DMS153 (cell line): ENCODE measurements around the gene TBC1D8.

Experiments used
- DNase-seq: peaks from one replicate; lab custom pipeline; 2025; lab: John Stamatoyannopoulos, UW

TBC1D8 gene

DNA sequence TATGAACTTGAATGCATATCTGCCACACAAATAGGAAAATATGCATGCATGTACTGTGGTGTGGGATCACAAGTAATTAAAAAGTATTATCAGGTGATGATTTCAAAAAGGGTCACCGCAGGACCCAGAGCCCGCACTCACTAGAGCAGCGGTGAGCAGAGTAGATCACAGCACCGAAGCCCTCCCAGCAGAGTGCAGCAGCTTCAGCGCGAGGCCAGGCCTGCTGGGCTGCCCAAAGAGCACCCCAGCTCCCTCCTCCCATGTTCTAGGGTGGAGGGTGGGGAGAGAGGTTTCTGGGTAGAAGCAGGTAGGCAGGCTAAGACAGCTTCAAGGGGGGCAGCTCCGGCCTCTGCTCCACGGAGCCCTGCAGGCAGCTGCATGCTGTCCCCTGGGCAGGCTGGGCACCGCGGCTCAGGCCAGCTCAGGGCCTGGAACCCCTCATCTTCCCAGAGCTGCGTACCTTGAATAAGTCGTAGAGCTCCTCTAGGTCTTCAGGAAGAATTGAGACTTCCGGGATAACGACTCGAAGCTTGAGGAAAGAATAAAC lies 124.2 kb downstream of the TBC1D8 start:
- no peak for DNase-seq

- DNase-seq, result no peak
Observed at GRCh38 chr2:101026253-101026701, 124.9 kb downstream of the TBC1D8 start.

- DNase-seq, result no peak
Observed at GRCh38 chr2:101025561-101025960, 125.6 kb downstream of the TBC1D8 start.

- no peak for DNase-seq
Observed at GRCh38 chr2:101023327-101024107, 127.7 kb downstream of the TBC1D8 start.

- no peak for DNase-seq
Observed at GRCh38 chr2:101022221-101022620, 129.0 kb downstream of the TBC1D8 start.

DNA sequence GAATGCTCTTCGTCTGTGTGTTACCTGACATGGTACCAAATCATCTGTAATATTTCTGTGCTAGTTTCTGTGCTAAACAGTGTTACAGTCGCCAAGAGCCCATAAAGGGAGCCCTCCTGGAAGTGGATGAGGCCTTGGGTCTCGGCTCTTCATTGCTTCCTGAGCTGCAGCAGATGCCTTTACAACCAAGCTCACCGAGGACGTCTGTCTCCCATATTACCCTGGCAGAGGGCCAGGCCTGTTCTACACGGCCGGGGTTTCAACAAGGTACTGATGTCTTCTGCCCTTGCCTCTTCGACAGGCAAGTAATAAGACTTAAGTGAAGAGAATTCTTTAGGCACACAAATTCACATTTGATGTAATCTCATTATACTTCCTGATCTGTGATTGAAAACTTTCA lies 132.2 kb downstream of the TBC1D8 start:
- DNase-seq, result no peak

DNA sequence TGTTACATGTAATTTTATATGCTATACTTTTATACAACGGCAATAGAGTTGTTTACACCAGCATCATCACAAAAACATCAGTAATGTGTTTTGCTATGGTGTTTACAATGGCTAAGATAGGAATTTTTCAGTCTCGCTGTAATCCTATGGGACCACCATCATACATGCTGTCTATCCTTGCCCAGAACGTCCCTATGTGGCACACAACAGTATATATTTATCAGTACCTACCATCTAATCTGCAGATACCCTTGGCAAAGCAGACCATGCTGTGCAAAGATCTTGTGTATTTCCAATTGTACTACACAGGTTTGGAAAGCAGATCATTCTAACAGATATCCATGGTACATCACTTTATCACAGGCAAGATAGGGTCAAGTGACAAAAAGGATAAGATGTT lies 133.8 kb downstream of the TBC1D8 start:
- no peak for DNase-seq

DNA sequence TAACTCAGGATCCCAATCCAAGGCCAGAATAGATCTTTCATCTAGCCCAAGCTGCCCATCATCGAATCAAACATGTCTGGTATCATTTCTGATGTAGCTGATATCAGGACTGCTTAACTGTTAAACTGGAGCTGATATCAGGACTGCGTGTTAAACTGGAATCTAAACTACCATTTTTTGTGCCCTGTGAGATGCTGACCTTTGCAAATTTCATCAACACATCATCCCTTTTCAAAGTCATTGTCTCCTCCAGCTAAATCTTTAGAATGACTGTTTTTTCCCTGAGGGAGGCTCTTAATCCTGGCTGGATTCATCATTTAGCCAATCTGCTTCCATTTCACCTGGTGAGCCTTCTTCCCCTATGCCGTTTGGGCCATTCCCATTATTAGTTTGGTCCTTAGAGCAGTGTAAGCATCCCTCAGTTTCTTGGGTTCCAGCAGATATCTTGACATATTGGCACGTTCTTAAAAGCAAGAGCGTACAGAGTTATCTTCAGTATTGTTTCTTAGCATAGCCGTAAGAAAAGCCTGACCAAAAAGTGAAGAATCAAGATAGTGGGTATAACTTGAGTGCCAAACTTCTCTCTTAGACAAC lies 136.8 kb downstream of the TBC1D8 start:
- DNase-seq, result no peak

DNA sequence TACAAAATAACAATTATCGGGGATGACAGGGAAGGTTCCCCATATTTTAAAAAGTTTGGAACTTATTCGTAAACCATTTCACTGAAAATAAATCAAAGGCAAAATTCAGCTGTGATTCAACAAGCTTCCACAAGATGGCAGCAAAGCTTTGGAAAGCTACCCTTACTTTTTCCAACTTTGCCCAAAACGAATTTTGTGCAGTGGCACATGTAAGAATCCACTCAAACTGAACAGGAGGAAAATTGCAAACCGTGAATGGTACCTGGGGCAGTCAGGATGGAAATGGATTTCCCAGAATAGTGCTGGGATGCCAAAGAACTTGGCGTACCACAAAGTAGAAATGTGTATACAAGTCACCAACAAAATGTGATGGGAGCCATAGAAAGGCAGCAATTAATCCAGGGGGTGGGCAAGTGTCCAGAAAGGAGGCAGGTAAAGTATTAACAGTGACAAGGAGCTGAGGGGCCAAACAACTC lies 138.4 kb downstream of the TBC1D8 start:
- DNase-seq, result no peak

DNA sequence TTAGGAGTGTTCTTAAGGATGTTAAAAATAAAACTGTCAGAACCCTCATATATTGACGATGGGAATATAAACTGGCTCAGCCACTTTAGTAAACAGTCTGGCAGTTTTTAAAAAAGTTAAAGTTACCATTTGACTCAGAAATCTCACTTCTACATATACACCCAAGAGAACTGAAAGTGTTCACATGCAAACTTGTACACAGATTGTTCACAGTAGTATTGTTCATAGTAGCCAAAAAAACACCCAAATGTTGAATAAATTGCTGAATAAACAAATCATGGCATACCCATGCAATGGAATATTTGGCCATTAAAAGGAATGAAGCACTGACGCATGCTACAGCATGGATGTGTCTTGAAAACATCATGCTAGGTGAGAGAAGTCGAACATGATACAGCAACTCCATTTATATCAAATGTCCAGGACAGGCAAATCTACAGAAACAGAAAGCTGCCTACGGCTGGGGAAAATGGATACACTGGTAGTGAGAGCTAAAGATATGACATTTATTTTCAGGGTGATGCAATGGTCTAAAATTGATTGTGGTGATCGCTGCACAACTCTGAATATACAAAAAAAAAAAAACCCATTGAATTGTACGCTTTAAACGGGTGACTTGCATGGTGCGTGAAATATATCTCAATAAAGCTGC lies 139.0 kb downstream of the TBC1D8 start:
- DNase-seq, result no peak

DNA sequence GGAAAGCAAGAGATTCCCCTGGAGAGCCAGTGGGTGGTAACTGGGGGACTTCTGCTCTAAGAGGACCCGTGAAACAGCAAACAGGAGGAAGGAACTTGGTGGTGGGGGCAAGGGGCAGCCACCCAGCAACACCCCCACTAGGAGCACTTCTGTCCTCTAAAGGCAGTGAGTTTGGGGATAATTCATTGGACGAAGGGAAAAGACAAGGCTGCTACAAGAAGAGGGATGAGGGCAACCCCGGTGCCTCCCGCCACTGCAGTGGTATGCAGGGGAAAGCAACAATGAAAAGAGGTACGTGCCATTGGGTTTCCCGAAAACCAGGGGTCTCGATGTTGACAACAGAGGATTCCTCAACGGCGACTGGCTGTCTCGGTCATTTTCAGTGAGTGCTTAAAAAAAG lies 140.0 kb downstream of the TBC1D8 start:
- no peak for DNase-seq

GRCh38 chr2:101007415-101008345 lies 143.5 kb downstream of the TBC1D8 start:
- no peak for DNase-seq

DNA sequence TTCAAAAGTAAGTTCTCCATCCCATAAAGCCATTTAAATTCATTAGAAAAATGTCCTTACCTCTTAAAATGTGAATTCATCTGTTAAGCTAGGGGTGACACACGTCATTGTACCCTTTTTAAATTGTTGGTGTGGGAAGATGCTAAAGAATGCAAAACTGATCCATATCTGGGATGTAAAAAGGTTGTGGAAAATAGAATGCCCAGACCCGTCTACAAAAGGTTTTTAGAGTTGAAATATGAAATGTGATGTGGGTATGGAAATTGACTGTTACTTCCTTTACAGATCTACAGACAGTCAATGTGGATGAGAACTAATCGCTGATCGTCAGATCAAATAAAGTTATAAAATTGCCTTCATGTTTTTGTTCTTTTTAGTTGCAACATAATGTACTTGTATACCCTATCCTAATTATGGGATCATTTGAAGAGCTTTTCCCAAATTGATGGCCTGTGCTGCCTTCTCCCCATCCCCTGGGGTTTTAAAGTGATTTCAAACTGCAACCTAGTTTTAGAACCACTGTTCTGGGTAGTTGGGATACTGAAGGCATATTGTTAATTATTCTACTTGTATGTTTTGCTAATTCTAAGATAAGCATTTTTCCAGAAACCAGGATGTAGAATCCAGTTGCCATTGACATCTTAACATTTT lies 145.0 kb downstream of the TBC1D8 start:
- no peak for DNase-seq

GRCh38 chr2:101004620-101005325 lies 146.4 kb downstream of the TBC1D8 start:
- DNase-seq, result no peak

DNA sequence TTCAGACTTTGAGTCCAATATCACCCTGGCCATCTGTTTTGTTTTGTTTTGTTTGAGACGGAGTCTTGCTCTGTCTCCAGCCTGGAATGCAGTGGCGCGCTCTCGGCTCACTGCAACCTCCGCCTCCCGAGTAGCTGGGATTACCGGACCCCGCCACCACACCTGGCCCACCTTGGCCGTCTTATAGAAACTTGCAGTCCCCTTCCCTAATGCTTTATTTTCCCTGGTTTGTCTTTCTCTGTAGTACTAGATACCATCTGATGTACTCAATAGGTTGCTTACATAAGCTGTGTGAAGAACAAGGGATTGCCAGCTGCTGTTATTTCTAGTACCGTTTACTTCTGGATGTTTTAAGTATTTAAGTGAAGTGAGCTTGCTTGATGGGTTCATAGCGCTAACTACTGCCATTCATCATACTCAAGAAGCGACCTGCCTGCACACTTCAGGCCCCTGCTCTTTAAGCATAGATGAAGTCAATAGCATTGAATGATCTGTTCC lies 147.9 kb downstream of the TBC1D8 start:
- no peak for DNase-seq

DNA sequence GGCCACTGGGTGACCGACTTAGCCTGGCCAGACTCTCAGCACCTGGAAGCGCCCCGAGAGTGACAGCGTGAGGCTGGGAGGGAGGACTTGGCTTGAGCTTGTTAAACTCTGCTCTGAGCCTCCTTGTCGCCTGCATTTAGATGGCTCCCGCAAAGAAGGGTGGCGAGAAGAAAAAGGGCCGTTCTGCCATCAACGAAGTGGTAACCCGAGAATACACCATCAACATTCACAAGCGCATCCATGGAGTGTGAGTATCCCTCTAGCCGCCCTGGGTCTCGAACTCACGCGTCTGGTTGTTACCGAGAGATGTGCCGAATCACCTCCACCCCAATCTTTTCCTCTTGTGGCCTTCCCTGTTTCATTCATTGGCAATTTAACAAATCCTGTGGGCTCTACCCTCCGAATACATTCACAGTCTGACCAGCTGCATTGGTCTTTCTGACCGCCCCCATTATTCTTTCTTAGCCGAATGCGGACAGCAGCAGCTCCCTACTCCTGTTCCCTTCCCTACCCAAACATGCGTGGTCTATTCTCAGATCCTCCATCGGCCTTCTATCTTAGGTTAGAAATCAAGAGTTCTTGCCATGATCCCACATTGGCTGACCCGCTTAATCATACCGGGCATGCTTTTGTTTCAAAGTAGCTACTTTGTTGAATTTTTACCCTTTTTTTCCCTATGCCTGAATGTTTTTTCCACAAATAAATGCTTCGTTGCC lies 148.5 kb downstream of the TBC1D8 start:
- no peak for DNase-seq

- DNase-seq, result peak; percentile 87
Observed at GRCh38 chr2:101001691-101002561, 149.3 kb downstream of the TBC1D8 start, which contains the start of gene RPL31. RPL31 (plus strand) TSS chr2:101002289; CDS start chr2:101002702, 413 bp downstream.

DNA sequence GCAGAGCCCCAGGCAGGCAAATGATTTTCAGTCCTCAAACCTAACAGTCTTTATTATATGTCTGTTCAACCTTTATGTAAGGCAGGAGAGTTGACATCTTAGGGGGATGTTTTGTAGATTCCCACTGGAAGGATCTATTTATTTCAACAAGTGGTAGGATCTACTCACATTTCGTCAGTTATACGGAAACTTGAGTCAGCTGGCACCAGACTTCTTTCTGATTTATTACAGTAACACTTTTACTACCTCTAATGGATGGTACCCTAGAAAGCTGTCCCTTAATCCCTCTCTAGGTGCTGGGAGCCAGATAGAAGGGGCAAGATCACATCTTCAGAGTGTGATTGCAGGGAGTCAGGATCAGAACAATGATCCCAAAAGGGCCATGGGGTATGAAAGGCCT lies 151.2 kb downstream of the TBC1D8 start:
- DNase-seq, result no peak

GRCh38 chr2:100998235-100998573 lies 153.0 kb downstream of the TBC1D8 start:
- DNase-seq, result no peak
